ENCODE measurements around the gene RSRC2.
"Not testable (repeated sequence)": the region's sequence is repeated elsewhere in the genome, so short reads cannot be mapped to it uniquely, and the experiment has no call there.

Gene RSRC2

GRCh38 chr12:122499991-122500684 lies 26.6 kb downstream of the RSRC2 start:
- no peak for DNase-seq (ENCODE audit: low read depth)
- TF ChIP-seq CTCF (conservative IDR thresholded peaks at IDR 0.05; ENCODE audit: low read depth, low read length): no peak
- peak overlapping the region; percentile 92 for H3K4me3 ChIP-seq (ENCODE audit: low read length)

GRCh38 chr12:122495258-122495657 lies 31.5 kb downstream of the RSRC2 start:
- H3K4me3 ChIP-seq (ENCODE audit: low read length): no peak overlapping the region
- no peak for DNase-seq (ENCODE audit: low read depth)
- TF ChIP-seq CTCF (conservative IDR thresholded peaks at IDR 0.05; ENCODE audit: low read depth, low read length): no peak

- not testable (repeated sequence) for DNase-seq (ENCODE audit: low read depth); H3K4me3 ChIP-seq (ENCODE audit: low read length)
These were observed 33.5 kb downstream of the RSRC2 start for GRCh38 chr12:122493222-122493621.

GRCh38 chr12:122491991-122492390 lies 34.7 kb downstream of the RSRC2 start:
- DNase-seq (ENCODE audit: low read depth): no peak
- no peak for TF ChIP-seq CTCF (conservative IDR thresholded peaks at IDR 0.05; ENCODE audit: low read depth, low read length)
- H3K4me3 ChIP-seq (ENCODE audit: low read length): no peak overlapping the region

GRCh38 chr12:122489038-122489437 lies 37.7 kb downstream of the RSRC2 start:
- no peak for TF ChIP-seq CTCF (conservative IDR thresholded peaks at IDR 0.05; ENCODE audit: low read depth, low read length)
- no peak overlapping the region for H3K4me3 ChIP-seq (ENCODE audit: low read length)
- DNase-seq (ENCODE audit: low read depth): no peak

GRCh38 chr12:122487807-122488206 lies 38.9 kb downstream of the RSRC2 start:
- not testable (repeated sequence) for DNase-seq (ENCODE audit: low read depth); H3K4me3 ChIP-seq (ENCODE audit: low read length)

- no peak overlapping the region for H3K4me3 ChIP-seq (ENCODE audit: low read length)
- TF ChIP-seq CTCF (conservative IDR thresholded peaks at IDR 0.05; ENCODE audit: low read depth, low read length): no peak
- DNase-seq (ENCODE audit: low read depth): no peak
These were observed 39.8 kb downstream of the RSRC2 start for GRCh38 chr12:122486805-122487426.

- DNase-seq (ENCODE audit: low read depth); H3K4me3 ChIP-seq (ENCODE audit: low read length): not testable (repeated sequence)
These were observed 40.4 kb downstream of the RSRC2 start for GRCh38 chr12:122486360-122486759.

- not testable (repeated sequence) for H3K4me3 ChIP-seq (ENCODE audit: low read length); DNase-seq (ENCODE audit: low read depth)
These were observed 42.4 kb downstream of the RSRC2 start for GRCh38 chr12:122484385-122484784.
